ENCODE data around the gene MVK.

DNA sequence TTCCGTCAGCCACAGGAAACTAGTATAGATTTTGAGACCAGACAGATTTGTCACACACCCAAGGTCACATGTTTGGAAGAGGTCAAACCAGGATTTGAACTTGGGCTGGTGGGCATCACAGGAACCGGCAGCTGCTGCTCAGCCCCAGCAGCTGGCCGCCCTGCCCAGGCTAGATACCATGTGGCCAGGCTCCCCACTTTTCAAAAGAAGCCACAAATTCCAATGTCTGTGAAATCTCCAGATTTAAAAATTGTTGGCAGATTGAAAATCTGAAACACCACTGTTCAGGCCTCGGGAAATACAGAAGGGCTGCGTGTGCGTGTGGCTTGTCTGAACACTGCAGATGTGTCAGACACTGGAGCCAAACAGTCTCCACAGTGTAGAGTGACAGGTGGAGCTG lies 30.7 kb upstream of the MVK start:
- TF ChIP-seq CTBP1 (IDR thresholded peaks at IDR 0.05; ENCODE audit: borderline replicate concordance) (no peak), FOXK2 (IDR thresholded peaks at IDR 0.05) (no peak), SP1 (IDR thresholded peaks at IDR 0.05) (no peak), BHLHE40 (IDR thresholded peaks at IDR 0.05; ENCODE audit: borderline replicate concordance) (no peak), FOXM1 (IDR thresholded peaks at IDR 0.05; ENCODE audit: borderline replicate concordance) (no peak), NFRKB (IDR thresholded peaks at IDR 0.05) (no peak), SUZ12 (IDR thresholded peaks at IDR 0.05) (no peak), ZNF384 (IDR thresholded peaks at IDR 0.05) (no peak), ELF4 (IDR thresholded peaks at IDR 0.05) (no peak), TARDBP (IDR thresholded peaks at IDR 0.05) (no peak), ARNT (IDR thresholded peaks at IDR 0.05) (no peak), FOXA1 (IDR thresholded peaks at IDR 0.05) (no peak)
- TF ChIP-seq, protein P1, sequence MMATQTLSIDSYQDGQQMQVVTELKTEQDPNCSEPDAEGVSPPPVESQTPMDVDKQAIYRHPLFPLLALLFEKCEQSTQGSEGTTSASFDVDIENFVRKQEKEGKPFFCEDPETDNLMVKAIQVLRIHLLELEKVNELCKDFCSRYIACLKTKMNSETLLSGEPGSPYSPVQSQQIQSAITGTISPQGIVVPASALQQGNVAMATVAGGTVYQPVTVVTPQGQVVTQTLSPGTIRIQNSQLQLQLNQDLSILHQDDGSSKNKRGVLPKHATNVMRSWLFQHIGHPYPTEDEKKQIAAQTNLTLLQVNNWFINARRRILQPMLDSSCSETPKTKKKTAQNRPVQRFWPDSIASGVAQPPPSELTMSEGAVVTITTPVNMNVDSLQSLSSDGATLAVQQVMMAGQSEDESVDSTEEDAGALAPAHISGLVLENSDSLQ (IDR thresholded peaks at IDR 0.05), result no peak

Data from HEK293T (cell line).